GM18867 (cell line): ENCODE results near the gene ZXDC.

Experiments
- ATAC-seq: cut with Tn5 transposase; IDR thresholded peaks from one replicate; pipeline ENCODE4 v1.9.1; 2021; ENCODE audit warnings: mild to moderate bottlenecking, moderate library complexity; ENCODE audit not compliant: unreplicated experiment

The ZXDC gene

DNA sequence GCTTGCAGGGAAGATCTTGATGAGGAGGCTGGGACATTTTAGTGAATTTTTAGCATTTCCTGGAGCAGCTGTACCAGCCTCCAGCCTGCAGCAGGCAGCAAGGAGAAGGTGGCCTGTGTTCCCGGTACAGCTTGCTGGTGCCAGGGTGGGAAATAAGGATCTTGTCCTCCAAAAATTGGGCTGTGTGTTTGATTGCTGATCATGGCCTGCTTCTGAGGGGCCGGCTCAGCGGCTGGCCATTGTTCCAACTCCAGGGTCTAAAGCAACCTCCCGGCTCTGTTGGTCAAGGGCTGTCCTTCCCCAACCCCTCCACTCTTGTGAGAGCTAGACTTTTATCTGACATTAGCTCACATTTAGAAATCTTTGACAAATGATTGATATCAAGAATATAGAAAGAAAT is 75.9 kb downstream of the ZXDC start:
- no peak for ATAC-seq

DNA sequence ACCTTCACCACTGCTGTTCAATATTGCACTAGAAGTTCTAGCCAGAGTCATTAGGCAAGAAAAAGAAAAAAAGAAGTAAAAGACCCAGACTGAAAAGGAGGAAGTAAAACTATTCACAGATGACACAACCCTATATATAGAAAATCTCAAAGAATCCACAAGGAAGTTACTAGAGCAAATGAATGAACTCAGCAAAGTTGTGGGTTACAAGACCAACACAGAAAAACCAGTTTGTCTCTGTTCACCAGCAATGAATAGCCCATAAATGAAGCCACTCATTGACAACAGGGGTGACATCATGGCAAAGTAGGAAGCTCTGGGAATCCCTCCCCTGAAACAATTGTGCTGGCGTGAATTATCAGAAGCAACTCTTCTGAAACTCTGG is 76.3 kb downstream of the ZXDC start:
- no peak for ATAC-seq

DNA sequence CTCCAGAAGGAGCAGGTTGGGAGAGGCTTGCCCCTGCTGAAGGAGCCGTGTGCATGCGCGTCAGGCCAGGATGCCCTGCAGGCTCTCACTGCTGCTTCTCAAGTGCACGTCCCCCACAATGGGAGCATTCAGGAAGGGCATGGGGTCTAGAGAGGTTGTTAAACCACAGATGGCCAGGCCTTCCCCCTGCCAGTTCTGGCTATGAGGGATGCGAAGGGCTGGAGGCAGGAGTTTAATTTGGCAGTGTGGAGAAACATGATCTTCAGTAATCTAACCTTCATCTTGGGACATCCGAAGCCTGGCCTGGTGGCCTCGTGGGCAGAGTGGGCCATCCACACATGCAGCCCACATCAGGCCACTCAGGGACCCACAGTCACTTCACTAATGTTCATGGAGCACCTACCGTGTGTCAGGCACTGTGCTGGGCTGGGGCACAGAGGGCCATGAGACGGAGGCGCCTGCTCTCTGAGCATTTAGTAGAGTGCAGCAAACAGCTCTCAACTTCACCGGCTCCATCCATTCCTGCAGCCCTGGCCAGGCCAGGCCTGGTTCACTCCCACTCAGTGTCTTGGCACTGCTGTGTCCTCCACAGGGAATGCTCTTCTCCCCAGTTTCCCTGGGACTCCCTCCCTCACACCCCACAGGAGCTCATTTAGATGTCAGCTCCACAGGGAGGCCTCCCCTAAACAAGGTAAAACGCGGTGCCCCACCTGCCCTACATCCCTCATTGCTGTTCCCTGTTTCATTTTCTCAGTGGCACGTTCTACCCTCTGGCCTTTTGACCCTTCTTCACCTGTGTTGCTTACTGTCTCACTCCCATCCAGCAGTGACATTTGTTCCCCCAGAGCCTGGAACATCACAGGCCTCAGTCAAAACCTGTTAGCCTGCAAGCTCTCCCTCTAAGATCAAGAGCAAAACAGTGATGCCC is 77.0 kb downstream of the ZXDC start:
- ATAC-seq: no peak

DNA sequence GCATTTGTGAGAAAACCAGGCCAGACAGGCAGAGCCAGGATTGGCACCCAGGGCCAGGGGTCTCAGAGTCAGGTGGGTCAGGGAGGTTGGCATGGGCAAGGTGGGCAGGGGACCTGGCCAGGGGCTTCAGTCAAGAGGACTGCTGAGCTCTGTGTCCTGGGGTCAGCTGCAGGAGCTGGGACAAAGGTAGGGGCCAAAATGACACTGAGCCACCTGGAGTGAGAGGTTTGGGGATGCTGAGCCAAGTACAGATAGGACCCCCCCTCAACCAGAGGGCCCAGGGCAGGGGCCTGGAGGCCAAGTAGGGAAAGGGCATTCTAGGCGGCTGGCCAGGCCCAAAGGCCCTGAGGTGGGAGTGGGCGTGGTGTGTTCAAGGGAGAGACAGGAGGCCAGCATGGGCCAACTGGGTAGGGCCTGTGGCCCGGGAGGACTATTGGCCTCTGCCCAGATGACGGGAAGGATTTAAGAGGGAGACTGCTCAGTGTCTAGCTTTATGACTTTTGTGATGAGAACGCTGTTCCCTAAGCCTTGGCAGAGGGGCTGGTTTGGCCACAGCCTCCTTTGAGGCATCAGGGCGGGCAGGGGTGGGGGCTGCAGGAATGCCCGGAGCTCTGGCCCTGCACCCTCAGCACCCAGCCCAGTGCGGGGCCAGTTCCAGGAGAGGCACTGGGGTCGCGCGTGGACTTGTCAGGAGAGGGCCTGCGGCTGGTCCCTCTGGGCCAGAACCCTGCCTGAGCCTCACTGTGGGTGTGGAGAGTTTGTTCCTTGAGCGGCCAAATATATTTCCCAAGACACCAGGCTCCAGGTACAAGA is 77.9 kb downstream of the ZXDC start:
- no peak for ATAC-seq

DNA sequence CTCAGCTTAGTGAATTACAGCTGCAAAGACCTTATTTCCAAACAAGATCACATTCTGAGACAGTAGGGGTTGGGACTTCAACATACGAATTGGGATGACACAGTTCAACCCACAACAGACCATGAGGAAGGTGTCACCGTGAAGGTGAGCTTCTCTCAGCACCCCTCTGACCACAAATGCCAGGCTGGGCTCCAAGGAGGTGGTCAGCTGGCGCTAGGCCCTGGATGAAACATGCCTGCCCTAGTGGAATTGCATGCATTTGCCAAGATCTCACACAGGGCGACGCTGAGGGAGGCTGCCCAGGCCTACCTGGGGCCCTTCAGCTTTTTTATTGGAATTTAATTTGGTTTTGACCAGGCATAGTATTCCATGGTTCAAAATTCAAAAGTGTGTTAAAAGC is 79.2 kb downstream of the ZXDC start:
- ATAC-seq: no peak

DNA sequence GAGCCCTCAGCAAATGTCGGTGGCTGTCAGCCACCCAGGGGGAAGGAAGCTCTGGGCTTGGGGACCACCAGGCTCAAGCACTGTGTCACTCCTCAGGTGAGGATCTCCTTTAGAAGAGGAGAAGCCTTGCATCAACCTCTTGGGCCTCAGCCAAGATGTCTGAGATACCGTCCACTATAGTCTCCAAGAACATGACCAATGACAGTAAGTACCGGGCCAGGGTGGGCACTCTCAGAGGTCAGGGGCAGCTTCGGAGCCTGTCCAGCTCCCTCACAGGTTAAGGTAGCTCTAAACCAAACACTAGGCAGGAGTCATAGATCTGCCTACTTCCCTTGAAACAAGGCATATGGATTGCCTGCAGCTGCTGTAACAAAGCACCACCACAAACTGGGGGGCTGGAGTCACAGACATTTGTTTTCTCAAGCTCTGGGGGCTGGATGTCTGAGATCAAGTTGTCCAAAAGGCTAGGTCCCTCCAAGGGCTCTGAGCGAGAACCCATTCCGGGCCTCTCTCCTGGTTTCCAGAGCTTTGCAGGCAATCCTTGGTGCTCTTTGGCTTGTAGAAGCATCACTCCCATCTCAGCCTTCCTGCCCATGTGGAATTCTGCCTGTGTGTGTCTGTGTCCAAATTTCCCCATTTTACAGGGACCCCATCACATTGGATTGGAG is 79.7 kb downstream of the ZXDC start:
- ATAC-seq: no peak

DNA sequence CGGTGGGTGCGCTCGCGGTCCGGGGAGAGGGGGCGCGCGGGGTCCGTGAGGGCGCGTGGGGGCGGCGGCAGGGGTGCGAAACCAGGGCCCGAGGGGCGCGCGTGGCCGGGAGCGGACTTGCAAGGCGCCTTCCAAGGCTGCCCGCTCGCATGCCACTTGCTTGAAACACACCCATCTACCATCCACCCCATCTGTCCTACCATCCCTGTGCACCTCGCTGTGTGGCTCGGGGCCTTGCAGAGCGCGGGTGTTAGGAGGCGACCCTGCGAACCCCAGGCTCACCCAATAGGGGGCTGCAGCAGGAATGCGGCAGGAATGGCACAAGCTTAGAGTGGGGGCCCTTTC is 80.7 kb downstream of the ZXDC start:
- ATAC-seq: no peak

DNA sequence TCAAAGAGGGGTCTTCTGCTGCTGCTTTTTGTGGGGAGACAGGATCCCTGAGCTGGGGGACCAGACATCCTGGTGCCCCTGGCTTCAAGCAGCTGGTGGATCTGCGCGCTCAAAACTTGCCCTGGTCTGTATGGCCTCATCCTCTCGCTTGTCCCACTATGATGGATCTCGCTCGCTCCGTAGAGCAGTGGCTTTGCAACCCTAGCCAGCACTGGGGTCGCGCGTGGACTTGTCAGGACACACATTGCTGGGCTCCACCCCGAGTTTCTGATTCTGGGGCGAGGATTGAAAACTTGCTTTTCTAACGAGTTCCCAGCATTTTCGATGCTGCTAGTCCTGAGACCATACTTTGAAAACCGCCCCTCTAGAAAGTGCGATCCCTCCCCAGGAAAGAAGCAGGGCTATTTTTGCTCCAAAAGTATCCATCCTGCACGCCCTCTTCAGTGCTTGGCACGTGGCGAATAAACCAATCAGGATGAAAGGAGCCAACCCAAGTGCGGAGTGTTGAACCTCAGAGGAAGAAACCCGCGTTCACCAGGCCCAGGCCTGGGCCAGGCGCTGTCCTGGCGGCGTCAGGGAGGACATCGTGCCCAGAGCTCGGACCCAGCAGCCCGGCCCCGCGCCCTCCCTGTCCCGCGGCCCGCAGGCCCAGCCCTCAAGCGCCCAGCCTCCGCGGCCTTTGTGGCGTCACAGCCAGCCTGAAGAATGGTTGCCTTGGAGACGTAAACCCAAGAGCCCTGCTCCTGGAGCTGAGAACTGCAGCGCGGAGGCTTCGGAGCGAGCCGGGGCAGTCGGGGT is 81.3 kb downstream of the ZXDC start, which contains the start of gene CFAP100:
CFAP100 (plus strand) TSS at position 731 of the 798 bp plus-strand sequence. CDS start 1,092 bp downstream, outside the sequence.
- ATAC-seq: no peak

DNA sequence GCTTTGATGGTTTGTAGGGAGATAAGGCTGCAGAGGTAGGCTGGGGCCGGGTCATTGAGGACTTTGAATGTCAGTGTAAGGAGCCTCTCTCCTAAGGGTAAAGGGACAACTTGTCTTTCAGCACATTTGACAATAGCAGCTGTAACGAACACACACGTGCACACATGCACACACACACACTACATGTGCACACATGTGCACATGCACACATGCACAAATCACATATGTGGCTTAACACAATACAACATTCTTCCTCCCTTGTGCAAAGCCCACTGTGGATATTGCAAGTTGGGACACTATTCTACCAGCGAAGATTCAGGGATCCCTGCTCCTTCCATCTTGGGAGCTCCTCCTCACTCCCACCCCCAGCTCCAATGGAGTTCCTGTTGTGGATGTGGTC is 82.1 kb downstream of the ZXDC start:
- no peak for ATAC-seq

DNA sequence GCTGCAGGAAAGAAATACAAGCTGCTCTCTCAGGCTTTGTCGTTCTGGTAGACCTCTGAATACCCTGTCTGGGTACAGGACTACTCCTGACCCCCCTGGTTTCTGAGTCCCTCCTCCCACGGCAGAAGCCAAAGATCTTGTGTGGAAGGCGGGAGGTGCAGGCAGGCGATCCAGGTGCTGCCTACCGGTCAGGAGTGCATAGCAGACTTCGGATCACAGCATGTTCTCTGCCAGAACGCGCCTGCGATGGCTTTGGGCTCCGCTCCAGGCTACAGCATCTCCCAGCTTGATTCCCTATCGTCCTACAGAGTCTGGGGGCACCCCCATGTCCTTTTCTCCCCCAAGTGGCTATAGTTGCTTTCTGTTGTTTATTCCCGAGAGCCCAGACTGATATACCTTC is 83.4 kb downstream of the ZXDC start:
- ATAC-seq: no peak

DNA sequence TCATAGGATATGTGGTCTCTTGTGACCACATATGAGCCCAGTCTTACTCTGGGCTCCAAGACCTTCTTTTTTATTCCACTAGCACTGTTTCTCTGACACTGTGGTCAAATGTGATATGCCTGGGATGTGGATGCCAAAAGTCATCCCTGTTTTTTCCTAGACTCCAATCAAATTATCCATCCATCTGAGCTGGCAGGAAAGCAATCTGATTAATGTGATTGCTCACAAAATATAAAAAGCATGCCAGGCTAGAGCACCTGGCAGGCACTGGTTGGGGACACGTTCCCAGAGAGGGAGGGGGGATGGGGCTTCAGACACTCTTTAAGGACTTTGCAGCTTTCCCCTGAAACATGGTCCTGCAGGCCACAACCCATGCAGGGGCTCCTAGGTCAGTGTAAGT is 84.1 kb downstream of the ZXDC start:
- ATAC-seq: no peak

DNA sequence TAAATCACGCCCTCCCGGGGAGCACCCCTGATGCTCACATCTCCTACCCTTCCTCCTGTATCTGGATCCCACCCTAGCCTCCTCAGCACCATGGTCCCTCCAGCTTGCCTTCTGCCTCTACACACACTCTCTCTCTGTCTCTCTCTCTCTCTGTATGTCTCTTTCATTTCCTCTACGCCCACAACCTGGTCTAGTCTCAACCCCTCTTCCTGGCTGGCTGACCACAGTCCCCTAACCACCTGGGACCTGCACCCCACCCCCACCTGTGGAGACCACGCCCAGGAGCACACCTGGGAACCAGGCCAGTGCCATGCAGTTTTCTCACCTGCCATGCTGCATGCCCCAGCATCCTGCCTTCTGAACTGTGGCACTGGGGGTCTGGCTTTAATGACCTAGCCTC is 84.9 kb downstream of the ZXDC start:
- ATAC-seq: no peak

DNA sequence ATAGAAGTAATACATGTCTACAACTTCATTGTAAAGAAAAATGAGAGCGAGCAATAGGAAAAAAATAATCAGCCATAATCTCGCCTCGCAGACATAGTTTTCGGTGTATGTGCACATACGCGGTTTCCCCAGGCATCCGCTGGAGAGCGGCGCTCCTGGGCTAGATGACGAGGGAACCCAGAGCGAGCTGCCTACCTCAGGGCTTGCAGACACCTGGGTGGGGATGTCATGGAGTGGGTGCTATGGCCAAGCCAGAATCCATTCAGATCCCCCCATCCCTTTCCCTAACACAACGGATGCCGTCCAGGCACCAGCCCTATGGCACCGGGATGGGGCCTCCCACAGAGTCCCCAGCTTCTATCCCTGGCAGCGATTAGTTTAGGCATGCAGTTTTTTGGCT is 85.5 kb downstream of the ZXDC start:
- ATAC-seq: no peak

DNA sequence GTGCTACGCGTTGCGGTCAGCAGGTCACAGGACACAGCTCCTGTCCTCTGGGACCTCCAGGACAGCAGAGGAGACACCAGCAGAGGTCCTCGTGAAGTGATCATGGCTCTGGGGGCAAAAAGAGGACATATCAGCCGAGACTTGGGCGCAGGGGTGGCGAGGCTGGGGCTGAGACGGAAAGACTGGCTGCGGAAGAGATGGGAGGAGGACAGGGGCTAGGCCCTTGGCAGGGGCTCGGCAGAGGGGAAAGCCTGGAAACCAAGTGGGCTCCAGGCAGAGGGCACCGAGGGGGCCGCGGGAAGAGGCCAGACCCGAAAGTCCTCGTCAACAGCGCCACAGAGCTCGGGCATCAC is 85.9 kb downstream of the ZXDC start:
- ATAC-seq: no peak

DNA sequence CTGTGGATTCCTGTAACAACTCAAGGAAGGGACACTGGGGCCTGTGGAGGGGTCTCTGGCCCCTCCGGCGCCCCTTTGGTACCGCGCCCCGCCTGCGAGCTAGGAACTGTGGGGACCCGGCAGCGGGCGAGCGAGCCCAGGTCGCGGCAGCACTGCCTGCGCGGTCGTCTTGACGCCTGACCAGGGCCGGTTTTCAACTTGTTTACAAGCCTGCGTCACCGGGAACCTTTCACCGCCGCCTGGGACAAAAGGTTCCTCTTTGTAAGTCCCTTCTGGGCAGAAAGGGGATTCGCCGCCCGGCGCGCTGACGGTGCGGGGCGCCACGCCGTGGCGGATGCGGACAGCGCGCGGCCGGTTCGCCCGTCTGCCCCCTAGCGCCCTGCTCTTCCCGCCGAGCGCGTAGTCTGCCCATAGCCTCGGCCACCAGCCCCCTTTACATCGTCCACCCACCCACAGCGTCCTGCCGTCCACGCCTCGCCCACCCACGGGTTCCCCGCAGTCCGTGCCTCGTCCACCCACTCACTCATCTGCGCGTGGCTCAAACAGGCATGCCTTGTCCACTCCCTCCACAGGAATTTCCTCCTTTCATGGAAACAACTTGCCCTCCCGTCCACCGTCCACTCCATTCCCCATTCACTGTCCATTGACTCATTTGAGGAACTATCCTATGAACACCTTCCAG is 86.4 kb downstream of the ZXDC start:
- ATAC-seq: peak; percentile 54
